K562 (cell line): ENCODE measurements around the gene CDKL4.

Source experiments
- EP300 ChIP-seq: IDR thresholded peaks from 2 replicates; pipeline ENCODE4 v1.6.1; 2012; ENCODE audit warnings: low read length, improper control_type of control experiment
- NFYB ChIP-seq: IDR thresholded peaks from 2 replicates; pipeline ENCODE4 v1.6.1; 2011; ENCODE audit warnings: mild to moderate bottlenecking, moderate library complexity; ENCODE audit not compliant: insufficient read length; ENCODE audit errors: extremely low read depth
- PTRF ChIP-seq: fragments of 450-650 bp; IDR thresholded peaks from 2 replicates; pipeline ENCODE4 v1.6.1; 2016; ENCODE audit warnings: mild to moderate bottlenecking, missing genetic modification characterization, missing compliant biosample characterization
- TAF9B ChIP-seq: fragments of 450-650 bp; IDR thresholded peaks from 2 replicates; pipeline ENCODE4 v1.6.1; 2018; ENCODE audit warnings: mild to moderate bottlenecking; ENCODE audit not compliant: partially characterized antibody
- ZBTB8A ChIP-seq: fragments of 450-650 bp; IDR thresholded peaks from 2 replicates; pipeline ENCODE4 v1.6.1; 2018; ENCODE audit warnings: mild to moderate bottlenecking, moderate library complexity; ENCODE audit not compliant: partially characterized antibody
- TF ChIP-seq, protein P1 (sequence below): fragments of 450-650 bp; formaldehyde crosslinking; IDR thresholded peaks from 2 replicates; pipeline ENCODE4 v1.4.0; 2020; ENCODE audit warnings: mild to moderate bottlenecking, moderate library complexity

DNA sequence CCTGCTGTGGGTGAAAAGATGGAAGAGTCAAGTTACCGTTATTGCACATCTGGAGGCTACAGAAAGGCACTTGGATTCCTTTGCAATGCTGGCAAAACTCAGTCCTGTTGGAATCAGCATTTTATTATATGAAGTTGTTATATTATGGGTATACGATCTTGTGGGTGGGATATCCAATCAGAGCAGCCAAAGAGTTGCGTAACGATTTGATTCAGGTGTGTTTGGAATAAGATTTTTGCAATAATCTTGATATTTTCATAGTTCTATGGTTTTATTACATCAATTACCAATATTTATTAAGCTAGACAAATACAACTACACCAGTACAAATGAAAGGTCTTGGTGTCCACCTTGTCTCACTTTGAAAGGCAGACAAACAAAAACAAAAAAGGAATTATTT is 65.0 kb downstream of the CDKL4 start:
- TF ChIP-seq NFYB (no peak), PTRF (no peak), TAF9B (no peak), ZBTB8A (no peak), EP300 (no peak)
- TF ChIP-seq, protein P1, sequence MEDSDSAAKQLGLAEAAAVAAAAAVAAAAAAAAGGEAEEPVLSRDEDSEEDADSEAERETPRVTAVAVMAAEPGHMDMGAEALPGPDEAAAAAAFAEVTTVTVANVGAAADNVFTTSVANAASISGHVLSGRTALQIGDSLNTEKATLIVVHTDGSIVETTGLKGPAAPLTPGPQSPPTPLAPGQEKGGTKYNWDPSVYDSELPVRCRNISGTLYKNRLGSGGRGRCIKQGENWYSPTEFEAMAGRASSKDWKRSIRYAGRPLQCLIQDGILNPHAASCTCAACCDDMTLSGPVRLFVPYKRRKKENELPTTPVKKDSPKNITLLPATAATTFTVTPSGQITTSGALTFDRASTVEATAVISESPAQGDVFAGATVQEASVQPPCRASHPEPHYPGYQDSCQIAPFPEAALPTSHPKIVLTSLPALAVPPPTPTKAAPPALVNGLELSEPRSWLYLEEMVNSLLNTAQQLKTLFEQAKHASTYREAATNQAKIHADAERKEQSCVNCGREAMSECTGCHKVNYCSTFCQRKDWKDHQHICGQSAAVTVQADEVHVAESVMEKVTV (CRISPR knock-in tag), result no peak
